ENCODE data around the gene RPL13. TPM values are rescaled to one million over a fixed set of nuclear protein-coding genes. Genes with fewer than 3 reads are reported as not detected.

The RPL13 gene
- total and polyA plus RNA-seq, 2 of the 4 experiments (the other 2 are of a cell fraction), result 2,098 to 3,527 TPM

DNA sequence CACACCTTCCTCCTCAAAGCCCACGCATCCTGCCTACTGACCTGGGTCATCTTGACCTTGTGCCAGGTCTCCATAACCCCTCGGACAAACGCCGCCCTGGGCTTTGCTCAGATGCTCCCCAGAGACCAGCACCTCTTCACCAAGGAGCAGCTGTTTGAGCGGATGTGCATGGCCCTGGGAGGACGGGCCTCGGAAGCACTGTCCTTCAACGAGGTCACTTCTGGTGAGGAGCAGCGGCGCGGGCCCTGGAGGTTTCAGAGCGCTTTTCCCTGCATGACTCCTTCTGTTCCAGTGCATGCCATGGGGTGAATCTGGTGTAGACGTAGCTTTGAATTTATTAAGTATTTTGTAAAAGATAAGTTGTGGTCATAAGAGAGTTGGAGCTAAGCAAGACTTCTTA lies 7.6 kb upstream of the RPL13 start:
- H3K79me1 ChIP-seq (ENCODE audit: low read depth in 1 of 2, low read length in 2 of 2), result peaks cover 2 to 24% of the 10 kb centered on the region in 2 experiments; a peak in 1 of 4 replicates
- H3K4me3 ChIP-seq (ENCODE audit: insufficient read depth, low read depth, low read length), result no peak overlapping the region
- H3K56ac ChIP-seq (ENCODE audit: extremely low read depth, insufficient read depth, low read length), result no peak overlapping the region
- no peak overlapping the region for H3K18ac ChIP-seq (ENCODE audit: low read depth, low read length)
- H2BK120ac ChIP-seq (ENCODE audit: low read depth, low read length), result no peak overlapping the region
- ChIA-PET POLR2A (ENCODE audit: unreplicated experiment) (no interaction called here), CTCF (no interaction called here)
- H2BK20ac ChIP-seq (ENCODE audit: low read depth, low read length), result no peak overlapping the region
- H3K9me1 ChIP-seq (ENCODE audit: insufficient read depth, low read length), result no peaks in the 10 kb centered on the region
- DNase-seq (no peak), ATAC-seq (ENCODE audit: low read depth) (no peak)
- no TSS peak for BruUV-seq (replicated peaks)
- no peak overlapping the region for H4K91ac ChIP-seq (ENCODE audit: insufficient read depth, low read depth, low read length)
- no peak for TF ChIP-seq NFE2L2 (IDR thresholded peaks at IDR 0.05; ENCODE audit: low read depth, low read length)
- no peak for TF ChIP-seq POLR2A (IDR thresholded peaks at IDR 0.05; ENCODE audit: low read depth, low read length)
- TF ChIP-seq SMC3 (IDR thresholded peaks at IDR 0.05; ENCODE audit: low read depth, low read length), result no peak
- no peak for TF ChIP-seq FOS (IDR thresholded peaks at IDR 0.05; ENCODE audit: low read depth, low read length)
- no peak for TF ChIP-seq RCOR1 (IDR thresholded peaks at IDR 0.05; ENCODE audit: insufficient replicate concordance, low read length)
- no peak for TF ChIP-seq CHD1 (IDR thresholded peaks at IDR 0.05; ENCODE audit: low read depth, low read length)
- TF ChIP-seq MXI1 (IDR thresholded peaks at IDR 0.05; ENCODE audit: borderline replicate concordance, low read depth, low read length), result no peak
- no peak for TF ChIP-seq MAFK (IDR thresholded peaks at IDR 0.05; ENCODE audit: low read depth, low read length)
- no peak overlapping the region for H2AFZ ChIP-seq (replicated peaks; ENCODE audit: low read length, poor library complexity)
- no peaks in the 10 kb centered on the region for H3K9me3 ChIP-seq (ENCODE audit: control insufficient read depth, insufficient read depth, low read length)
- H3K9ac ChIP-seq (ENCODE audit: low read depth, low read length), result no peak overlapping the region
- H2AK9ac ChIP-seq (replicated peaks; ENCODE audit: low read depth, low read length, poor library complexity), result no peak overlapping the region
- H3K36me3 ChIP-seq (ENCODE audit: control insufficient read depth, insufficient read depth, low read length), result peaks cover 57% of the 10 kb centered on the region
- no peak overlapping the region for H4K5ac ChIP-seq (ENCODE audit: low read depth, low read length)
- H3K27me3 ChIP-seq (ENCODE audit: control insufficient read depth, insufficient read depth, low read length), result no peaks in the 10 kb centered on the region
- 100% methylated on average over 3 of the region's 13 CpGs; no CpG with 5 or more reads in 1 of the 2 experiments for WGBS, 2 experiments (ENCODE audit: extremely low coverage in 2 of 2, insufficient read length in 1 of 2)
- no peak overlapping the region for H3K4ac ChIP-seq (ENCODE audit: low read depth, low read length)
- peaks cover 3% of the 10 kb centered on the region; the same call in 1 of the 2 replicates for H4K20me1 ChIP-seq (ENCODE audit: insufficient read depth, low read length)
- 0 out of 2 replicates have a peak, but pooled peaks cover 1% of the 10 kb centered on the region for H3K4me1 ChIP-seq (ENCODE audit: control insufficient read depth, insufficient read depth, low read length)
- no peak overlapping the region for H3K4me2 ChIP-seq (ENCODE audit: low read depth, low read length)
- no peak overlapping the region for H2AK5ac ChIP-seq (ENCODE audit: low read depth, low read length)
- H2BK15ac ChIP-seq (ENCODE audit: low read depth, low read length), result no peak overlapping the region
- no peak overlapping the region for H4K8ac ChIP-seq (ENCODE audit: low read depth in 2 of 2, low read length in 2 of 2)
- intact Hi-C loops (cut with micrococcal nuclease) (no loop called here), in situ Hi-C loops (cut with MboI; ENCODE audit: low sequenced_read_pairs) (no loop called here), dilution Hi-C loops (cut with HindIII; ENCODE audit: low sequenced_read_pairs, unreplicated experiment) (no loop called here)
- no peak overlapping the region for H3K14ac ChIP-seq (replicated peaks; ENCODE audit: low read depth, low read length)
- no peak overlapping the region for H2BK5ac ChIP-seq (ENCODE audit: low read depth, low read length, poor library complexity, severe bottlenecking)
- H3K27ac ChIP-seq (ENCODE audit: insufficient read depth, low read length), result no peak overlapping the region
- no peak overlapping the region for H3K23ac ChIP-seq (ENCODE audit: low read depth, low read length)

Data from IMR-90 (cell line).